Kasumi-1 (cell line): ENCODE measurements around the gene OR56A3.

Experiments used
- DNase-seq, 2 experiments: peaks; one replicate each; lab custom pipeline; 2025; lab: John Stamatoyannopoulos, UW

Gene OR56A3

DNA sequence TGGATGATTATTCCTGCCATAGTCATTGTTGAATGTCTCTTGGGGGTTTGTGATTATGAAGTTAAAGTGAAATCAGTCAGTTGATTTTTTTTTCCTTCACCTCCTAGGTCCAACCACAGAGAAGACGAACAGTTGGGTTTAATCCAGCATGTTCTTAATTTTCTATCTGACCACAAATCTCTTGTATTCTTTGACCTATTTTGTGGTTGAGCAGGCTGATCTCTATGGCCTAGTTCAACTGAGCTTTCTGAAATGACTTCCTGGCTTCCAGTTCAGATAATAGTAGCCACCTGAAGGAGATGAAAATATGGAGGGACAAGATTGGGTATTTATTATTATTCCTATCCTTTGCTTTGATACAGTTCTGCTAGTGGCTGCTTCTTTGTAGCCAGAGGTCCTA is 31.5 kb downstream of the OR56A3 start:
- DNase-seq, result no peak

DNA sequence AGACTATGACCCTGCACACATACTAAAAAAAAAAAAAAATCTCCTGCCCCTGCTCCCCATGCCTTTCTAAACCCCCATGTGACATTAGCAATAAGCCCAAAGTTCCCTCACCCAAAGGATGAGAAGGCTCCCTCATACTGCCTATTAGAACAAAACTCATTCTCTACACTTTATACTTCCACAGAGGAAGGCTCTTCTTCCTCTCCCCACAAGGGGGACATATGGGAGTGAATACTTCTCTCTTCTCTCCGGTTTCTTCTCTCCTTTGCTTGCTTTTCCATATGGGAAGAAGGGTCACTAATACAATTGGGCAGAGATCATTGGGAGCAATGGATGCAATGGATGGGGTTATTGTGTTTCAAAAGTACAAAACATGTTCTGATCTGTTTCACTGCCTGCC is 41.4 kb downstream of the OR56A3 start:
- no peak for DNase-seq

DNA sequence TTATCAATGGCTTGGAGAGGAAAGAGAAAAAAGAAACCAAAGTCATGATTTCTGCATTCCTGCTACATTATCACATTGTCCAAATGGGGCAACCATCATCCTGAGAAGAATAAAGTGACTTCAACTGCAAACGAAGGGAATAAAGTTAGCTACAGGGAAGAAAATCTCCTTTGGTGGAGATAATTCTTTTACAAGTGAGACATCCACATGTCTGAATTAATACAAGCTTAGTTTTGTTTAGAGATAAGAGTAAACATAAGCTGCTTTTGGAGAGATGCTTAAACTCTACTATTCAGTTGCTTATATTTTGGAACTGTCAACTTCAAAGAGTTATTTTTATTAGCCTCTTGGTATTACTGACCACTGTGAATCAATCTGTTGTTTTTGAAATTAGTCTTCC is 44.8 kb downstream of the OR56A3 start, which contains the start of gene OR52L1:
TSS of gene OR52L1 (minus strand) at position 101 of the 400 bp plus-strand sequence. CDS start at position 46, 55 bp downstream.
- no peak for DNase-seq

DNA sequence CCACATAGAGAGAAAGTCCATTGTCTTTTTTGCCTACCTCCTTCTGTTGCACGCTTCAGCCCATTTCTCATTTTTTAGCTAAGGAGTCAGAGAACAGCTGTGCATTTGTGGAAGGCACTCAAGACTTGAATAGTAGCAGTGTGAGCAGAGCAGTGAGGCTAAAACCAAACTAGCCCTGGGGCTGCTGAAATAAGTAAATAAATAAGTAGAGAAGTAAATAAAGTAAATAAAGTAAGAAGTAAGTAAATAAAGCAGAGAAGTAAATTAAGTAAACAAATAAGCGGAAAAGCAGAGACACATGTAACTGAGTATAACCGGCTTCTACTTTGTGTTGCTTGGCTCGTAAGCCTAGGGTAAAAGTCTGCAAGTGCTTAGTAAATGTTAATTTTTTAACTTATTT is 47.2 kb downstream of the OR56A3 start:
- DNase-seq, result no peak

DNA sequence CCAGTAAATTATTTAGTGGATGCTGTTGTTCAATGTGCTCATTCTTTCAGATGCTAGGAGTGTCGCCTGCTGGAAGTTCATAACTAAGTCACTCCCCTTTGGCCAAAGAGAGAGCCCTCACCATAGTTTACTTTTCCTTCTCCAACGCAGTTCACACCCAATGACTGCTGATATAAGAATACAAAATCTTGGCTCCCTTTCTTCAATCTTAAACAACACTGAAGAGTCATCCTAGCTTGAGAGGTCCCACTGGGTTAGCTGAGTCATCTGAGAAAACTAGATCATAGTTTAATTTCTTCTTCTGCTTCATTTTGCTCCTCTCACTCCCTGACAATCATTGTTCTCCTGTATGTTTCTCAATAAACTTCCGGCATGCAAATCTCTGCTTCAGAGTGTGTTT is 50.1 kb downstream of the OR56A3 start:
- DNase-seq, result no peak

DNA sequence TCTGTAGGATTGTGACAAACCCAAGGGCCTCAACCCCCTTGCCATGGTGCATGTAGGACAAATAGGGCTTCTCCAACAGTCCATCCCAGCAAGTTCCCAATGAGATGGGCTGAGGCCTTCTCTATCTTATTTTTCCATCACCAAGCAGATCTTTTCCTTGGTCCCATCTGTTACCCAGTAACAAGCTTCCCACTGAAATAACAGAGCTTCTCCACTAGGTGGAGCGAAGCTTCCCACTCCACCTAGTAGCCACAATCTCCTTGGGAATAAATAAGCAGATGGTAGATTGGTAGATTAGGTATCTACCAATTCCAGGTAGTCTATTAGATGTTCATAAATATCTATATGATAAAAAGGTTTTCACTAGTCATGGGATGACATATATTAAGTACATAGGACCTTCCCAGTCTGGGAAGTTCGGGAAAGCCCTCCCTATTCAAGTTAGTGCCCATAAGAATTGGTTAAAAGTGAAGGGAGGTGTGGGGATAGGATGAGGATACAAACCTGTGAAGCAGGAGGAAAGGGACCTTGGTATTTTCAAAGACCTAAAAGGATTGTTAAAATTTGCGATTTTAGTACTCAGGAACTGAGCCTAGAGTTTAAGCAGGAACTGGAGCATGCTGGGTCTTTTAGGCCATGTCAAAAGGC is 50.7 kb downstream of the OR56A3 start:
- peak; percentile 14 to 39 for DNase-seq

DNA sequence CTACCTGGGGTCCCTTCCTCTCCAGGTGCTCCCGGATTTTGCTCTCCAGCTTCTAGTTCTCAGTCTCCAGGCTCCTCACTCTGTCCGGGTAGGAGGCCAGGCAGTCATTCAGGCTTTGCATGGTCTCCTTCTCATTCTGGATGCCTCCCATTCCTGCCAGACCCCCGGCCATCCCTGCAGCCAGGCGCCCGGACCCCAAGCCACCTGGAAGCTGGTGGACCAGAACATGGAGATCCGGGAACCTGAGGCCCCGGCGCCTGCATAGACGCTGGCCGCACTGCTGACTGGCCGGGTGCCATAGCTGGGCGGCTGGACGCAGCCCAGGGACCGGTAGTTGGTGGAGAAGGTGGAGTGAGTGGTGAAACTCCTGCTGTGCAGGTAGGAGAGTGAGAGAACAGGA is 52.7 kb downstream of the OR56A3 start:
- DNase-seq, result no peak
